Activated CD4-positive, CD25-positive, alpha-beta regulatory T cell treated with anti-CD3 and anti-CD28 coated beads, Interleukin-2, amount 50 U/mL, for 16 hours (primary cell): ENCODE results near the gene HOXC13.

Source experiments
- DNase-seq: peaks from one replicate; pipeline ENCODE4 v3.0.0-alpha.2; 2020; ENCODE audit warnings: low read depth, low spot score

Gene HOXC13, protein sequence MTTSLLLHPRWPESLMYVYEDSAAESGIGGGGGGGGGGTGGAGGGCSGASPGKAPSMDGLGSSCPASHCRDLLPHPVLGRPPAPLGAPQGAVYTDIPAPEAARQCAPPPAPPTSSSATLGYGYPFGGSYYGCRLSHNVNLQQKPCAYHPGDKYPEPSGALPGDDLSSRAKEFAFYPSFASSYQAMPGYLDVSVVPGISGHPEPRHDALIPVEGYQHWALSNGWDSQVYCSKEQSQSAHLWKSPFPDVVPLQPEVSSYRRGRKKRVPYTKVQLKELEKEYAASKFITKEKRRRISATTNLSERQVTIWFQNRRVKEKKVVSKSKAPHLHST

DNA sequence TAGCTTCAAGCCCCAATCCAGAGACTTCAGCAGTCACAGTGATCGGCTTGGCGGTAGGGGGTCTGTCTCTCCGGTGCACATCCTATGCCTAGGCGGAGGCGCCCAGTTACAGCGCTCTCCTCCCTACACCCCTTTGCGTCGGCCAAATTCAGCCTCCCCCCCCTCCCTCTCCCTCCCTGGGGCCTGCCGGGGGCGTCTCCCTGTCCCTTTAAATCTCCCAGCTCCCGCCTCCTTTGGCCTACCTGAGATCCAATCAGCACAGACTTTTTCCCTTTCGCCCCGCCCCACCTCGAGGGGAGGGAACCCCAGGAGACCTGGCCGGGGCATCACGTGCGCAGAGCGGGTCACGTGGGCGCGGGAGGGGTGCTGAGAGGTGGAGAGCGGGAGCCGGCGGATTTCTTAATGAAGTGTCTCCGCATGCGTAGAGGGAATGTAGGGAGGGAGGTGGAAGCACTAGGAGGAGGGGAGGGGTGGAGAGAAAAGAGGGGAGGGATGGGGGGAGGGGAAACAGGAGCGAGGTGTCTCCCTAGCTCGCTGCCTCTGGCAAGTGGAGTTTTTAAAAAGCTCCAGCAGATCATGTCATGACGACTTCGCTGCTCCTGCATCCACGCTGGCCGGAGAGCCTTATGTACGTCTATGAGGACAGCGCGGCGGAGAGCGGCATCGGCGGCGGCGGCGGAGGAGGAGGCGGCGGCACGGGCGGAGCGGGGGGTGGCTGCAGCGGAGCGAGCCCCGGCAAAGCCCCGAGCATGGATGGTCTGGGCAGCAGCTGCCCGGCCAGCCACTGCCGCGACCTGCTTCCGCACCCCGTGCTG lies at the start of gene HOXC13:
Gene HOXC13 (plus strand): TSS at position 506 of the 815 bp plus-strand sequence. CDS start 76 bp downstream, at position 582.
- no peak for DNase-seq

DNA sequence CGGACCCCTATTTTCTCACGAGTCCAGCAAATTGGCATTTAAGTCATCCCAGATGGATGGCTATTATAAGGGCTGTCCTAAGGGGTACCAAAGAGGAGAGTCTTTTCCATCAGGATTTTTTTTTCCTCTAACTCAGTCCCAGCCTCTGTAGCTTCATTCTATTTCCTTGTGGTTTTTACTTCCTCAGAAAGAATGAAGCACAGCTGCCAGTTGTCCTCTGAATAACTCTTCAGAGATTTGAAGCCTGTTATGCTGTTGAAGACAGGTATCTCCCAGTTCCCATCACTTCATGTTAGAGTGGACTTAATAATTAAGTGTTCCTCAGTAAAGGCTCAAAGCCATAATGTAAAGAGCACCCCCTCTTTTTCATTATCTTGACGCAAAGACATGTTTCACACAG lies 48.5 kb upstream of the HOXC13 start:
- no peak for DNase-seq

DNA sequence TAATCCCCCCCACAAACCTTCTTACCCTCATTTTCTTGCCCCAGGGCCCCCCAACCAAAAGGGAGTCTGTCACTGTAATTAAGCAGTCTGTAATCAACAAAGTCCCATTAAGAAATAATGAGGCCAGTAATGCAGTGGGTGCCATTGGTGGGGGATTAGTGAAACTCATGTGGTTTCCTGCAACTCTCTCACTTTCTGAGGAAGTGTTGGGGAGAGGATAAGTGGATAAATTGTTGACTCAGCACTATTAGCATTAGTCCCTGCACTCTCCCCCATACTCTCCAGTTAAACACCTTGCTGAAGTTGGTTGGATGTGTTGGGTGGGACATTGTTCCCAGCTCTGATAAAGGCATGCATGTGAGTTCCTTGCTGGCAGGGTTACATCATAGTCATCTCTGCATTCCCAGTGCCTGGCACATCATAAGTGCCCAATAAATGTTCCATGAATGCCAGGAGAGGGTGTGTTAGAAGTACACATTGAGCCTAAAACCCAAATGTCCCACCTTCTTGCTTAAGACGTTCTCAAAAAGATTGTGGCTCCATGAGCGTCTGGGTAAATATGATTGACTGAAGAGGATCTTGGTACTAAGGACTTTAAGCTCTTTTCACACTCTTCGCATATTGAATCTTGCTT lies 45.8 kb upstream of the HOXC13 start:
- no peak for DNase-seq

DNA sequence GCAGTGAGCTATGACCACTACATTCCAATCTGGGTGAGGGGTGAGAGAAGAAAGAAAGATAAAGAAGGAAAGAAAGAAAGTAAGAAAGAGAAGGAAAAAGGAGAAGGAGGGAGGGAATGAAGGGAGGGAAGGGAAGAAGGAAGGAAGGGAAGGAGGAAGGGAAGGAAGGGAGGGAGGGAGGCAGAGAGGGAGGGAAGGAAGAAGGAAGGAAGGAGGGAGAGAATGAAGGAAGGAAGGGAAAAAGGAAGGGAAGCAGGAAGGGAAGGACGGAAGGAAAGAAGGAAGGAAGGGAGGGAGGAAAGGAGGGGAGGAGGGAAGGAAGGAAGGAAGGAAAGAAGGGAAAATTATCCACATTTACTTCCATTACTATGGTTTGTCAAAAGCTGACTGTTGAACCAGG lies 39.4 kb upstream of the HOXC13 start:
- no peak for DNase-seq

DNA sequence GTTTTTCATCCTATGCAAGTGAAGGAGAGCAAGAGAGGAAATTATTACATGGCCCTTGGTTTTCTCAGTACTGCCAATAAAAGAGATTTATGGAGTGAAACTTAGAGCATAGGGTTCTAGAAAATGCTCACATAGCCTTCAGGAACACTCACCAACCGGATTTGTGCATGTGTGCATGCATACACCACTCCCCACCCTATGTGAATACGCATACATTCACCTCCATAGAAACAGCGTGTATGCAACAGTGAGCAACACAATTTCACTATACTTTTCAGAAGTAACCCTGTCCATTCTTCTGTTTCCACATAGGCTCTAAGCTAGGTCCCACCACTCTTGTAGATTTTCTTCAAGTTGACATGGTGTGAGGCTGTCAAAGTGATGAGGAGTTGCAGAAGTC lies 31.5 kb upstream of the HOXC13 start:
- no peak for DNase-seq

DNA sequence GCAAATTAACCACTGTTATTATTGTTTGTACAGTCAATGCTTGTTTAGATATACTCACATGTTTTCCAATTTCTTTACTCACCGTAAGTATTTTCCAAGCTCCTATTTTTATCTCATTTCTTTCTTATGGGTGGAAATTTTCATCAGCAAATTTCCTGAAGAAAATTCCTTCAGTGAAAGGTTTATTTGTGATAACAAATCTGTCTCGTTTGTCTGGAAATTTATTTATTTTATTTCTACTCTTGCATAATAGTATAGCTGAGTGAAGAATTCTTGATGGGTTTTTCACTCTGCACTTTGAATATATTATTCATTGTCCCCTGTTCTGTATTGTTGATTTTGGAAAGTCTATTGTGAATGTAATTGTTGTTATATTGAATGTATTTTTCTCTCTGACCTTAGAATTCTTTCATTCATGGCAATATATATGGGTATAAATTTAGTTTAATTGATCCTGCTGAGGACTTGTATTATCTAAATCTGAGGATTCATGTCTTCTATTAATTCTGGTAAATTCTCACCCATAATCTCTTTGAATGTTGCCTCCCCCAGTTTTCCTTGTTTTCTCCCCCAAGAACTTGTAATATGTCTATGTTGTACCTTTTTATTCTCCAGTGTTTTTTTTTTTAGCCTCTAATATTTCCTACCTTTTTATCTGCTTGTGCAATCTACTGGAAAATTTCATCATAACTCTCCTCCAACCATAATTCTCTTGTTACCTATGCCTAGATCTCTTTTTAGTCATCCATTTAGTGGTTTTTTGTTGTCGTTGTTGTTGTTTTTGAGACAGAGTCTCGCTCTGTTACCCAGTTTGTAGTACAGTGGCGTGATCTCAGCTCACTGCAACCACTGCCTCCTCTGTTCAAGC lies 21.6 kb upstream of the HOXC13 start:
- DNase-seq, result no peak

DNA sequence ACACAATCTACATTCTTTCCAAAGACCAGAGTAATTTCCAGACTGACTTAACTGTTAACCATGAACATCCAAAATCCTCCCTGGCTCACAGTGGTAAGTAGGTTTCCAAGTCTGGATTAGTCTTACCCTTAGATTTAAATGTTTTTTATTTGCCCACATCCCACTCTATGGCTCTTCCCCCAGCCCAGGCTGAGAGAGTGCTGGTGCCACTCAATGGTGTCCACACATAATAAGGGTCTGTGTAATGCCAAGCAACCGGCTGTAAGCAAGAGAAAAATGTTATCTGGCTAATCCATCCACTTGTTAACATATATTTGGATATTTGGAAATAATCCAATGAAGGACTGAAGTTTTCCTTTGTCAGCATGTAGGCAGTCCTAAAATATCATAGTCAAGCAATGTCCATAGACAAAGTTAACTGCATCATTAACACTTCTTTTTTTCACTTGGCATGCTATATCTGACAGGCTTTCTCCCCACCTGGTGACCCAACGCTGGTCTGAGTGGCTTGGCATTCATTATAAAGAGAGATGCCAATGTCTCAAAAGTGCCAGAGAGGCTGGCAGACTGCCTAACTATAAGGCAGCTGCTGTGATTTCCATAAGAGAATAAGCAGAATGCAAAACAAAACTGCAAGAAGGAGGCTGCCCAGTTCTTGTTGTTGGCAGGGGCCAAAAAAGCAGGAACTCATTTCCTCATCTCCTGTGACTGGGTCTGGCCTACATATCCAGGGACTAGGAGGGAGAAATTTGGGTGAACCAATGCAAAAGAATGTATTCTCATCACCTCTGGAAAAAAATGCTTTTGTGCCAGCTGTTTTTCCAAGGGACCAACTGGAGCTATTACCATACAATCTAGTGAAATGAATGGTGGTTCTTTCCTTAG lies 13.9 kb upstream of the HOXC13 start:
- no peak for DNase-seq

DNA sequence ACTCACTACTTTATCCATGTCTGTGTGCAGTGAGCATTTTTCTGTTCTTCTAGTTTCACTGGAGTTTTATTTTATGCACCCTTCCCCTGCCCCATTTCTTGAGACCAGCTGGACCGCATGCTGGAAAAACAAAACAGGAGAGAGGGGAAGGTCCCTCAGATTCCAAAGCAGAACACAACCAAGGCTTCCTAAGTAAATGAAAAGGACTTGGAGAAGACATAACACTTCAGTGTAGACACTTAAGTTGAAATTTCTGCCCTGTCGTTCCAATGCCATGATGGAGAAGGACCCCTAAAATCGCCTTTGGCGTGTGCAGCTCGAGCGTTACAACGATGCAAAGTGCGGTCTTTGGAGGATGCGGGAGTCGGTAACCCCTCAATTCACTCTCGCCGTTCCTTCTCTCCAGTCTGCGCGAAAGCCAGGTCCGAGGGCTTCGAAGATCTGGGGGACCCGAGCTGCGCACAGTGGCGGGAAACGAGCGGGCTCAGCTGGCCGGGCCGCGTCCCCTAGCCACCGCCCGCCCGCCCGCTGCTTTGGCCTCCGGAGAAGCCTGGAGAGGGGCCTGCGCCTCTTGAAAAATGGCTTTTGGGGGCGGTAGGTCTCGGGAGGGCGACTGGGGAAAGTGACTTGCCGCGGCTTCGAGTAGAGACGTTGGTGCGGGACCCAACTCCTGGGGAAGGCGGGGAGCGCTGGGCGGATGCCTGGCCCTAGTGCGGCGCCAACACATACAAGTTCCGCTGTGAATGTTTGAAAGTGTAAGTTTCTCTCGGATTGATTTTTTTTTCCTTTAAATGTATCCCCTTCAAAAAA lies 11.2 kb upstream of the HOXC13 start:
- no peak for DNase-seq

DNA sequence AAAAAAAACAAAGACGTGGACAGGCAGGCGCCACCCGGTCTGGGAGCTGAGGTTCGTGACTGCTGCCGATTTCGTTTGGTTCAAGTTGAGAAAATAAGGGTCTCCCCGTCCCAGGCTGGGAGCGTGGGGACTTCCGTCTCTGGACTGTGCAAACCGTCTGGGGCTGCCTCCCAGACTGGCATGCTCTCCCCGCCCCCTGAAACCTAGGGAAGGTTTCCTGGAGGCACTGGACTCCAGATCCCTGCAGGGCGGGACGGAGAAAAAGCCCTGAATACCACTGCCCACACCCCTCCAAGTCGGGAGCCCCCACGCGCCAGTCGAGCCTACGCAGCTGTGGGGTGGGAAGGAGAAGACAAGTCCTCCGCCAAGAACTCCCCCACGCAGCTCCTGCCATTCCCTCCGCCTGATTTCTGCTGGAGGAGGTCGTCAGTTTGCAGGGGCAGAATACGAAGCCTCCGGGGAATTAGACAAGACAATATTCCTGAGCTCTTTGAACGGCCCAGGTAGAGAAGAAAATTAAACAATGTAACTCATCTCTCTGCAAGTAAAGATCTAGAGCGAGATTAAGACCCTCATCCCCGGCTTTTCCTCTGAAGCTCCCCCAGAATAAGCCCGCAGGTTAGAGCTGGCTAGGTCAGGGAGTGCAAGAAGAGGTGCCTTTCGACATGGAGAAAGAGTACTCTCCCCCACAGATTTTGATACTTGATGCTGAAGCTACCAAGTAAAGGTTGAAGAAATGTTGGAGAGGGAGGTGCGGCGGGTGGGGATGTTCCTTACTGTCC lies 10.4 kb upstream of the HOXC13 start:
- DNase-seq, result no peak

DNA sequence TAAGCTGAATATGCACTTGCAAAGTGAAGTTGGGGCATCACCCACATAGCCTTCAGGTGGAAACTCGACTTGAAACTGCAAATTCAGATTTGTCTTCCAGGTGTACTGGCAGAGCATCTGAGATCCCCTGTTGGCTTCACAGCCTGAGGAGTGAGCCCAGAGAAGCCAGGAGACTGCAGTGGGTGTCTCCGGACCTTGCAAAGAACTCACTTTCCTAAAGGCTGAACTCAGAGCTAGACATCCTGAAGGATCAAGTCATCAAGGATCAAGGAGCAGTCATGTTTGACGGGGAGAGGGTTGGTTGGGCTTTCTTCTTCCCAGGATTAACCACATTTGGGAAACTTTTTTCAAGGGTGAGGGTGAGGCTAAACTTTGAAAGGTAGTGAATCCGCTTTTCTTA lies 9.1 kb upstream of the HOXC13 start:
- no peak for DNase-seq

DNA sequence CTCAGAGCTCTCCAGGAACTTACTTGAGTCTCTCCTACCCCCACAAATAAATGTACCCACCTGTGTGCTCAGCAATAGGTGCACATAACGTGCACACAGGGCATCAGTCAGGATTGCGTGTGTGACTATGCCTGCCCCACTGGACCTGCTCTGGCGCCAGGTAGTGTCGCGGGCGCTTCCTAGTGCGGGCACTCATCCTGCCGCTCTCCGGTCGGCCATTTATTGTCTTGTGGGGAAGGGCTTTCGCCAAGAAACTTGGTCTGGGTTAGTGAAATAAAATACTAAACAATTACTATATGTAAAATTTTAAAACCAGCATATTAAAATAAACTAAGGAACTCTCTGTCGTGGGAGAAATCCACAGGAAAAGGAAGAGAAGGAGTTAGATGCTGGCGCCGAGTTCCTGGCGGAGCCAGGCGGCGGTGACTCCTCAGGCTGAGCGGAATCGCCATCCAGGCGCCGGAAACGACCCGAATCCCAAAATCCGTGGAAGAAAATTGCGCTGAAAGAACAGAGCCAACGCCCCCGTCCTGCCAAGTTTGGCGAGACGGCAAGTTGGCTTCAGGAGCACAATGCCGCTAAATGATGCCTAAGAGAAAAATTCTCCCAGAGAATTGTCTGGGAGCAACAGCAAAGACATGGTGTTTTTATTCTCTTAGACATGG lies 7.9 kb upstream of the HOXC13 start:
- no peak for DNase-seq

DNA sequence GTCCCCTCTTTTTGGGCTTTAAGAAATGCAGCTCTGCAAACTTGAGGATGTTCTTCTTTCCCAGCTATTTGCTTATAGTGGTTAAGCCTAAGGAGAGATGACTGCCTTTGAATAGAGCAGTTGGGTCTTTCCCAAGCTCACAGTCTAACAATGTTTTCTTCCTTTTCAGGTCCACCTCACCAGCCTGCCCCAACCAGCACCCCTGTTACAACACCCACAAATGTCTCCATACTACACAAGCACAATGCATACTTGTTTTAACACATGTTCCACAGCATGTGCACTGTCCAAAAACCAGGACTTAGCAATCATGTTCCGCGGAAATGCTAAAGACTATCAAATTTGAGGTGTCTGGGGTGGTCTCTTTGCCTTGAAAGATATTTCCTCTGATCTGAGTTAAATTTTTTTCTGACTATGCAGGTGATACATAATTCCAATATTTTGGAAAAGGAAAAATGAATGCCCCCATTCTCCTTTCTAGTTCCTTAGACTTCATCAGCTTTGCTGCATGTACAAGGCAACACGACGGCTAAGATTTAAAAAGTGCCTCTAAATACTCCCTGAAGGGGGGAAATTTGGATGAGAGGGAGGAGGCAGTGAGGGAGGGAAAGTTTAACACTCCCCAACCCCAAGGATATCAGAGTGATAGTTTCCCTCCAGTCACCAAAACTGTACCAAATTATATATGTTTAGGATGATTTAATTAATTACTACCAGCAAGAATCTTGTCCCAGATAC lies 6.6 kb upstream of the HOXC13 start:
- DNase-seq, result no peak

DNA sequence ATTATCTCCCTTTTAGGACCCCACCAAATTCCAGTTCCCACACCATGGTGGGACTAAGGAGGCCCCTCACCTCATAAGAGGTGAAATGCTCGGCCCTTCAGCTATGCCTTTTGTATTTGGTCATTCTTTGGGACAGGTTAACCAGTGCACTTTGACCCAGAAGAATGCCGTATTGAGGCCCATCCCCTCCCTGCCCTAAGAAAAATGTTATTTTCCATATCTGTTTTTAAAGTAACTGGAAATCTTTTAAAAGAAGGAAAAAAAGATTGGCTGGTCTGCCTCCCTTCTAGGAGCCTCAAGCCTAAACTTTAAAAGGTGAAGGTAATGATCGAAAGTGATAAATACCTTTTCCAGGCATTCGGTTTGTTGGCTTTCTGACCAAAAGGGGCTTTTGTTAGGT lies 5.7 kb upstream of the HOXC13 start:
- no peak for DNase-seq

DNA sequence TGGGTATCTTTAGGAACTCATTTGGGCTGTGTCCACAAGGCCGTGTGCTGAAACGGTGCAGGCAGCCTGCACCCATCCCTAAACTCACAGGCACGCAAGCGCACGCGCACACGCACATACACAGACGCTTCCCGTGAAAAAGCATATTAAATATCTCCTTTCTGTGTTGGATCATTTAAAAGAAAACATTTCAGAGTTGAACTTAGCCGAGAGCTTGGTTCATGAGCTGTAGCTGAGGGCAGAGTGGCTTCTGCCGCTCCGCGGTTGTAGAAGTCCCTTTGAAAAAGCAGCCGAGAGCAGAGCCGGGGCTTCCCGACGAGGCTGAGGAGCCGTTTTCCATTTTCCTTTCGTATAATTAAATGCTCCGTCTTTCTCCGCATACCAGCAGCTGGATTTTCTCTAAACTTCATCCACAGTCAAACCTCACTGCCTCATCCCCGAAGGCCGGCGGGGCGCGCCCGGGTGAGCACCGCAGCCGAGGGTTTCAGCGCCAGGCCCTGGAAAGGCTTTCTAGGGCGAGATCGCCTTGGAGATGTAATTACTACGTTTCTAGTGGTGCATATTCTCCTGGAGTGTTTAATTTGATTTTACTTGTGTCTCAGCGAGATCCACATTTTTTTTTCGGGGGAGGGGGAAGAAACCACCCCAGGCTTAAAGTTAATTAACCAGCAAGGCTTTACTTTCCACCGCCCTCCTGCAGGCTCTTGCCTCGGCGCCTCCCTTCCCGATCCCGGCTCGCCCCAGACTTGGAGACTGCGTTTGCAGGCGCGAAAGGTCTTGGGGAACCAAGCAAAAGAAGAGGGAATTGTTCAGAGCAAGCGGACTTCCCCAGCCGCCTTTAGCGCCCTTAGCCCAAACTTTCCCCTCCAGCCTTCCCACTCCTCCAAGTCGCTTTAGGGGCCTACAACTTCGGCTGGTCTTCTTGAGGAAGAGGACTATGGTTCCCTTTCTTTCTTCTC lies 3.0 kb upstream of the HOXC13 start:
- DNase-seq, result no peak

DNA sequence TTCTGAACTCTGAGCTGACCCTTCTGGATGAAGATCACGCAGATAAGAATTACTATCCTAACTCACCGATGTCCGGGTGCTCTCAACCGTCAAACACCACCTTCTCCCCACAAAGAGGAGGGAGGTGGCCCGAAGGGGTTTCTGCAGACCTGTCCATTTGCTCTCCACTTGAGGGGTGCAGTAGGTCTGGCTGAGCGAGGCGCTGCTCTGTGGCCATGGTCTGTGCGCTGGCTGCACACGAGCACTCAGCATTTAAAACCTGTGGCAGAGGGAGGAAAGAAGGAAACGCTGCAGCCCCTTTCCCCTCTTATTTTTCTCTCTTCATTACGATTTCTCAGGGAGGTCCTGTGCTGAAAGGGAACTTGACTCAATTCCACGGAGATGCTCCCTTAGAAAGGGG lies 1.5 kb upstream of the HOXC13 start:
- DNase-seq, result no peak

DNA sequence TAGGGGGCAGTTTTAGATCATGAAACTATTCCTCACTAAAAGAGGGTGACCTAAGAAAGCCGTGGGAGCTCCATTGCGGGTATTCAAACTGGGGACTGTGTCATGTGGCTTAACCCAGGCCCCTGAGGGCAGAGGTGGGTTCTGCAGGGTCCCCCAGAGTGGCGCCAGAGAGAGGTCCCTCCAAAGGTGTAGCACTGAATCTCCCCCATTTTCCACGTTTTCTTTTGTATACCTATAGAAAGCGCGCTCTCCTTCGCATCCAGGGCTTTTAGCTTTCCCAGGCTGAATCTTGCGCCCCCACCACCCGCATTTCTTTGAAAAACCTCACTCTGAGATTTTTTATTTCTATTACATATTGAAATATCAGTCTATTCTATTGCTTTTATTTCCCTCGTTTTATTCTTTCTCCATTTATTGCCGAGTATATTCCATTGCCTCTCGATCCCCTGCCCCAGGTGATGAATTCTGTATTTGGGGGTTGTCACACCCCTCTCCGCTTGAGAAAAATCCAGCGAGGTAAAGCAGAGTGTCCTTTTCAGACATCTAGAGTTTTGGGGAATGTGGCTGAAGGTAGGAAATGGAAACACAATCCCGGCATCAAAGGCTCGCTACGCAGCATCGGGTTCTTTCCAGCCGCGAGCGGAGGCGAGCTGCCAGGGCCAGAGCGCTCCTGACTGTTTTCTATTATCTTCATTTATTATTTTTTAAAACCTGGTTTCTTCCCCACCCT lies 870 bp upstream of the HOXC13 start:
- no peak for DNase-seq
